K562 (cell line): ENCODE measurements around the gene COMP. TPM values are rescaled to one million over a fixed set of nuclear protein-coding genes. Genes with fewer than 3 reads are reported as not detected.
A peak's percentile ranks its signal among the peaks of the same experiment; 100 is the strongest.

Experiments used
- CBX2 ChIP-seq: fragments of 200-600 bp; sonication (generic); IDR thresholded peaks from one replicate; pipeline ENCODE4 v1.6.1; 2012; ENCODE audit warnings: mild to moderate bottlenecking, low read length, inconsistent platforms; ENCODE audit not compliant: insufficient read depth, poor library complexity, severe bottlenecking
- CEBPB ChIP-seq: fragments of 450-650 bp; IDR thresholded peaks from 2 replicates; pipeline ENCODE4 v1.6.1; 2016; ENCODE audit warnings: missing genetic modification characterization, missing compliant biosample characterization
- COPS2 ChIP-seq: fragments of 450-650 bp; conservative IDR thresholded peaks from 2 replicates; pipeline ENCODE4 v1.6.1; 2016; ENCODE audit warnings: mild to moderate bottlenecking, moderate library complexity
- CXXC5 ChIP-seq: fragments of 250-450 bp; sonication (Bioruptor Pico); IDR thresholded peaks from 2 replicates; pipeline ENCODE4 v1.8.0; 2022; ENCODE audit warnings: inconsistent platforms, mild to moderate bottlenecking, moderate library complexity
- DPF2 ChIP-seq: fragments of 450-650 bp; IDR thresholded peaks from 2 replicates; pipeline ENCODE4 v1.6.1; 2016
- HDAC8 ChIP-seq: fragments of 450-650 bp; IDR thresholded peaks from 2 replicates; pipeline ENCODE4 v1.6.1; 2016; ENCODE audit warnings: mild to moderate bottlenecking, missing genetic modification characterization, moderate library complexity, missing compliant biosample characterization
- JUNB ChIP-seq: fragments of 450-650 bp; formaldehyde crosslinking; conservative IDR thresholded peaks from 2 replicates; pipeline ENCODE4 v1.4.0; 2020; ENCODE audit warnings: mild to moderate bottlenecking
- NFE2L1 ChIP-seq: fragments of 450-650 bp; IDR thresholded peaks from 2 replicates; pipeline ENCODE4 v1.6.1; 2016; ENCODE audit warnings: missing genetic modification characterization, low read depth, mild to moderate bottlenecking, missing compliant biosample characterization, moderate library complexity, borderline replicate concordance
- PHF8 ChIP-seq: fragments of 200-600 bp; sonication (generic); IDR thresholded peaks from 2 replicates; pipeline ENCODE4 v1.6.1; 2012; ENCODE audit warnings: mixed run types, mild to moderate bottlenecking, inconsistent platforms, low read length, moderate library complexity, borderline replicate concordance
- PPARD ChIP-seq: fragments of 250-450 bp; sonication (Bioruptor Pico); IDR thresholded peaks from 2 replicates; pipeline ENCODE4 v1.8.0; 2022; ENCODE audit warnings: inconsistent platforms, mild to moderate bottlenecking, moderate library complexity
- SMARCA5 ChIP-seq: fragments of 450-650 bp; IDR thresholded peaks from 2 replicates; pipeline ENCODE4 v1.6.1; 2016
- SMARCE1 ChIP-seq: fragments of 450-650 bp; IDR thresholded peaks from 2 replicates; pipeline ENCODE4 v1.7.1; 2016; ENCODE audit warnings: mild to moderate bottlenecking
- SP1 ChIP-seq: sonication (generic); formaldehyde crosslinking; IDR thresholded peaks from 2 replicates; pipeline ENCODE4 v1.8.1; 2022; ENCODE audit warnings: mild to moderate bottlenecking, missing genetic modification reagents
- SRF ChIP-seq, 2 experiments: fragments of 250-450, 450-650 bp in 1 of 2; sonication (Bioruptor Pico) in 1 of 2; sonication (generic) in 1 of 2; formaldehyde crosslinking; IDR thresholded peaks; 2 replicates each; pipeline versions ENCODE4 v1.5.0 to v1.5.1; 2020 to 2022; ENCODE audit warnings: mild to moderate bottlenecking in 1 of 2, missing genetic modification reagents in 1 of 2
- SRSF7 ChIP-seq: fragments of 200-400 bp; formaldehyde crosslinking; optimal IDR thresholded peaks from 2 replicates; pipeline ENCODE3; 2017; ENCODE audit warnings: mild to moderate bottlenecking, low read depth, low read length
- ZNF134 ChIP-seq: fragments of 250-450 bp; sonication (Bioruptor Pico); conservative IDR thresholded peaks from 2 replicates; pipeline ENCODE4 v1.4.0; 2020
- polyA plus RNA-seq, 8 experiments: library from polyadenylated mRNA; depleted of rRNA in 4 of 8; stranded (reverse) in 5 of 8; unstranded in 3 of 8; fragments of >200 nt; fragmentation: Nextera tagmentation in 2 of 8; fragmentation: Illumina TruSeq in 1 of 8; extraction: Ambion mirVana in 2 of 8; extraction: Trizol in 1 of 8; gene quantifications; 2 replicates each; pipeline versions ENCODE4 v1.2.1 to v1.2.3, GENCODE V29; 2011 to 2014; ENCODE audit warnings: inconsistent platforms in 1 of 8, missing spikeins in 1 of 8
- total RNA-seq, 7 experiments: library from RNA; depleted of rRNA in 6 of 7; stranded (reverse); fragments of >200 nt in 6 of 7; fragmentation: Illumina TruSeq in 2 of 7; extraction: Trizol in 2 of 7; gene quantifications; 2 replicates each; pipeline versions ENCODE4 v1.2.1 to v1.2.3, GENCODE V29; 2011 to 2021; ENCODE audit warnings: low replicate concordance in 1 of 7
- TF ChIP-seq, protein P1 (sequence below): fragments of 250-450 bp; sonication (Bioruptor Pico); IDR thresholded peaks from 2 replicates; pipeline ENCODE4 v1.8.0; 2022; ENCODE audit warnings: moderate library complexity, mild to moderate bottlenecking, inconsistent platforms
- TF ChIP-seq, protein P2 (sequence below): IDR thresholded peaks from 2 replicates; pipeline ENCODE4 v1.6.1; 2014; ENCODE audit warnings: antibody characterized with exemption
- TF ChIP-seq, protein P3 (sequence below): fragments of 250-450 bp; sonication (Bioruptor Pico); IDR thresholded peaks from 2 replicates; pipeline ENCODE4 v1.5.0; 2021
- TF ChIP-seq, protein P4 (sequence below): fragments of 250-450 bp; sonication (Bioruptor Pico); IDR thresholded peaks from 2 replicates; pipeline ENCODE4 v1.4.0; 2020; ENCODE audit warnings: mild to moderate bottlenecking, moderate library complexity
- TF ChIP-seq, protein P5 (sequence below), 2 experiments: IDR thresholded peaks in 1 of 2; conservative IDR thresholded peaks in 1 of 2; 2 replicates each; pipeline ENCODE4 v1.6.1; 2016; ENCODE audit warnings: low read depth in 2 of 2, mild to moderate bottlenecking in 1 of 2, missing compliant biosample characterization in 1 of 2, missing genetic modification characterization in 1 of 2, moderate library complexity in 1 of 2

COMP gene
- total and polyA plus RNA-seq, 9 of the 15 experiments (the other 6 are each of a cell fraction or from before 2014, with no cell fraction given): 0.07 TPM; not detected in 8

DNA sequence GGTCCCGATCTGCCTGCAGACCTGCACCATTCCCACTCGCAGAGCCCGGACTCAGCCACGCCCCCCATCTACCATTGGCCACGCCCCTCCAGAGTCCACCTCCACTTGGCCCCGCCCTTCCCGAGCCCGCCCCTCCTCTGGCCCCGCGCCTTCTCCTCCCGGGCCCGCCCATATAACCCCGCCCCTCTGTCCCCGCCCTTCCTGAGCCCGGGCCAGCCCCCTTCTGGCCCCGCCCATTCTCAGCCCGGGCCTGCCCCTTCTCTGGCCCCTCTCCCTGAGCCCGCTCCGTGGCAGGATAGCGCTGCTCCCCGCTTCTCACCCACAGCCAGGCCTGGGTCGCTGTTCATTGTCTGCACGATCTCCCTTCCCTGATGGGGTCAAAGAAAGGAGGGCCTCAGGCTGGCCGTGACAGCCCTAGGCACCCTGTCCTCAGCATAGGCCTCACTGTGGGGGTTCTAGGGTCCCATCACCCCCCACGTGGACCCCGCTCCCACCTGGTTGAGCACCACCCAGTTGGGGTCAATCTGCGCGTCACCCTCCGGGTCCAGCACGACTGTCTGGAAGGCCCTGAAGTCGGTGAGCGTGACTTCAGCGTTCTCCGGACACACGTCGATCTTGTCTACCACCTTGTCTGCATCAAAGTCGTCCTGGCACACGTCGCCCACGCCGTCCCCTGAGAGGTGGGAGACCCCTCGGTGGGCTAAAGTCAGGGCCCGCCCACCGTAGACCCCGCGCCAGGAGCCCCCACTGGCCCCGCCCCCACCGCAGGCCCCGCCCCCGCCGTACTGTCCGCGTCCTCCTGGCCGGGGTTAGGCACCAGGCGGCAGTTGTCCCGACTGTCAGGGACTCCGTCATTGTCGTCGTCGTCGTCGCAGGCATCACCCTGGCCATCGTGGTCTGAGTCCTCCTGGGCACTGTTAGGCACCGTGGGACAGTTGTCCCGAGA is 5.7 kb downstream of the COMP start (continued):
- TF ChIP-seq SMARCA5 (no peak), HDAC8 (tag) (0 out of 2 replicates have a peak, but pooled peaks have one; percentile 20), SRSF7 (no peak), PPARD (no peak), DPF2 (no peak), CXXC5 (CRISPR knock-in tag) (no peak), SRF (CRISPR knock-in tag; IDR thresholded peaks at IDR 0.05) (no peak), COPS2 (no peak), SMARCE1 (no peak), ZNF134 (no peak), SP1 (CRISPR knock-in tag) (peak; percentile 59), PHF8 (peak; percentile 44; the same call in 1 of the 2 replicates), JUNB (CRISPR knock-in tag) (no peak), CBX2 (no peak), CEBPB (tag) (no peak), NFE2L1 (tag) (no peak)
- TF ChIP-seq, protein P1, sequence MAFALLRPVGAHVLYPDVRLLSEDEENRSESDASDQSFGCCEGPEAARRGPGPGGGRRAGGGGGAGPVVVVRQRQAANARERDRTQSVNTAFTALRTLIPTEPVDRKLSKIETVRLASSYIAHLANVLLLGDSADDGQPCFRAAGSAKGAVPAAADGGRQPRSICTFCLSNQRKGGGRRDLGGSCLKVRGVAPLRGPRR (CRISPR knock-in tag): no peak
- TF ChIP-seq, protein P2, sequence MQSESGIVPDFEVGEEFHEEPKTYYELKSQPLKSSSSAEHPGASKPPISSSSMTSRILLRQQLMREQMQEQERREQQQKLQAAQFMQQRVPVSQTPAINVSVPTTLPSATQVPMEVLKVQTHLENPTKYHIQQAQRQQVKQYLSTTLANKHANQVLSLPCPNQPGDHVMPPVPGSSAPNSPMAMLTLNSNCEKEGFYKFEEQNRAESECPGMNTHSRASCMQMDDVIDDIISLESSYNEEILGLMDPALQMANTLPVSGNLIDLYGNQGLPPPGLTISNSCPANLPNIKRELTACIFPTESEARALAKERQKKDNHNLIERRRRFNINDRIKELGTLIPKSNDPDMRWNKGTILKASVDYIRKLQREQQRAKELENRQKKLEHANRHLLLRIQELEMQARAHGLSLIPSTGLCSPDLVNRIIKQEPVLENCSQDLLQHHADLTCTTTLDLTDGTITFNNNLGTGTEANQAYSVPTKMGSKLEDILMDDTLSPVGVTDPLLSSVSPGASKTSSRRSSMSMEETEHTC: 0 out of 2 replicates have a peak, but pooled peaks have one; percentile 12
- TF ChIP-seq, protein P3, sequence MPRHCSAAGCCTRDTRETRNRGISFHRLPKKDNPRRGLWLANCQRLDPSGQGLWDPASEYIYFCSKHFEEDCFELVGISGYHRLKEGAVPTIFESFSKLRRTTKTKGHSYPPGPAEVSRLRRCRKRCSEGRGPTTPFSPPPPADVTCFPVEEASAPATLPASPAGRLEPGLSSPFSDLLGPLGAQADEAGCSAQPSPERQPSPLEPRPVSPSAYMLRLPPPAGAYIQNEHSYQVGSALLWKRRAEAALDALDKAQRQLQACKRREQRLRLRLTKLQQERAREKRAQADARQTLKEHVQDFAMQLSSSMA (CRISPR knock-in tag): no peak
- TF ChIP-seq, protein P4, sequence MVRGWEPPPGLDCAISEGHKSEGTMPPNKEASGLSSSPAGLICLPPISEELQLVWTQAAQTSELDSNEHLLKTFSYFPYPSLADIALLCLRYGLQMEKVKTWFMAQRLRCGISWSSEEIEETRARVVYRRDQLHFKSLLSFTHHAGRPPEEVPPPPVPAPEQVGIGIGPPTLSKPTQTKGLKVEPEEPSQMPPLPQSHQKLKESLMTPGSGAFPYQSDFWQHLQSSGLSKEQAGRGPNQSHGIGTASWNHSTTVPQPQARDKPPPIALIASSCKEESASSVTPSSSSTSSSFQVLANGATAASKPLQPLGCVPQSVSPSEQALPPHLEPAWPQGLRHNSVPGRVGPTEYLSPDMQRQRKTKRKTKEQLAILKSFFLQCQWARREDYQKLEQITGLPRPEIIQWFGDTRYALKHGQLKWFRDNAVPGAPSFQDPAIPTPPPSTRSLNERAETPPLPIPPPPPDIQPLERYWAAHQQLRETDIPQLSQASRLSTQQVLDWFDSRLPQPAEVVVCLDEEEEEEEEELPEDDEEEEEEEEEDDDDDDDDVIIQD: no peak
- TF ChIP-seq, protein P5, sequence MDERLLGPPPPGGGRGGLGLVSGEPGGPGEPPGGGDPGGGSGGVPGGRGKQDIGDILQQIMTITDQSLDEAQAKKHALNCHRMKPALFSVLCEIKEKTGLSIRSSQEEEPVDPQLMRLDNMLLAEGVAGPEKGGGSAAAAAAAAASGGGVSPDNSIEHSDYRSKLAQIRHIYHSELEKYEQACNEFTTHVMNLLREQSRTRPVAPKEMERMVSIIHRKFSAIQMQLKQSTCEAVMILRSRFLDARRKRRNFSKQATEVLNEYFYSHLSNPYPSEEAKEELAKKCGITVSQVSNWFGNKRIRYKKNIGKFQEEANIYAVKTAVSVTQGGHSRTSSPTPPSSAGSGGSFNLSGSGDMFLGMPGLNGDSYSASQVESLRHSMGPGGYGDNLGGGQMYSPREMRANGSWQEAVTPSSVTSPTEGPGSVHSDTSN (CRISPR knock-in tag; IDR thresholded peaks at IDR 0.05; ENCODE audit: low read depth): no peak
- TF ChIP-seq, protein P5 (tag; conservative IDR thresholded peaks at IDR 0.05; ENCODE audit: low read depth): no peak
